Measurements from ENCODE around the gene KAT5.

- no peak for TF ChIP-seq CTCF (conservative IDR thresholded peaks at IDR 0.05; ENCODE audit: low read depth in 2 of 2)
- TF ChIP-seq, protein P1, sequence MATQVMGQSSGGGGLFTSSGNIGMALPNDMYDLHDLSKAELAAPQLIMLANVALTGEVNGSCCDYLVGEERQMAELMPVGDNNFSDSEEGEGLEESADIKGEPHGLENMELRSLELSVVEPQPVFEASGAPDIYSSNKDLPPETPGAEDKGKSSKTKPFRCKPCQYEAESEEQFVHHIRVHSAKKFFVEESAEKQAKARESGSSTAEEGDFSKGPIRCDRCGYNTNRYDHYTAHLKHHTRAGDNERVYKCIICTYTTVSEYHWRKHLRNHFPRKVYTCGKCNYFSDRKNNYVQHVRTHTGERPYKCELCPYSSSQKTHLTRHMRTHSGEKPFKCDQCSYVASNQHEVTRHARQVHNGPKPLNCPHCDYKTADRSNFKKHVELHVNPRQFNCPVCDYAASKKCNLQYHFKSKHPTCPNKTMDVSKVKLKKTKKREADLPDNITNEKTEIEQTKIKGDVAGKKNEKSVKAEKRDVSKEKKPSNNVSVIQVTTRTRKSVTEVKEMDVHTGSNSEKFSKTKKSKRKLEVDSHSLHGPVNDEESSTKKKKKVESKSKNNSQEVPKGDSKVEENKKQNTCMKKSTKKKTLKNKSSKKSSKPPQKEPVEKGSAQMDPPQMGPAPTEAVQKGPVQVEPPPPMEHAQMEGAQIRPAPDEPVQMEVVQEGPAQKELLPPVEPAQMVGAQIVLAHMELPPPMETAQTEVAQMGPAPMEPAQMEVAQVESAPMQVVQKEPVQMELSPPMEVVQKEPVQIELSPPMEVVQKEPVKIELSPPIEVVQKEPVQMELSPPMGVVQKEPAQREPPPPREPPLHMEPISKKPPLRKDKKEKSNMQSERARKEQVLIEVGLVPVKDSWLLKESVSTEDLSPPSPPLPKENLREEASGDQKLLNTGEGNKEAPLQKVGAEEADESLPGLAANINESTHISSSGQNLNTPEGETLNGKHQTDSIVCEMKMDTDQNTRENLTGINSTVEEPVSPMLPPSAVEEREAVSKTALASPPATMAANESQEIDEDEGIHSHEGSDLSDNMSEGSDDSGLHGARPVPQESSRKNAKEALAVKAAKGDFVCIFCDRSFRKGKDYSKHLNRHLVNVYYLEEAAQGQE (IDR thresholded peaks at IDR 0.05; ENCODE audit: unreplicated experiment): no peak
- TF ChIP-seq EZH2phosphoT487 (IDR thresholded peaks at IDR 0.05; ENCODE audit: unreplicated experiment): no peak
- TF ChIP-seq, protein P2, sequence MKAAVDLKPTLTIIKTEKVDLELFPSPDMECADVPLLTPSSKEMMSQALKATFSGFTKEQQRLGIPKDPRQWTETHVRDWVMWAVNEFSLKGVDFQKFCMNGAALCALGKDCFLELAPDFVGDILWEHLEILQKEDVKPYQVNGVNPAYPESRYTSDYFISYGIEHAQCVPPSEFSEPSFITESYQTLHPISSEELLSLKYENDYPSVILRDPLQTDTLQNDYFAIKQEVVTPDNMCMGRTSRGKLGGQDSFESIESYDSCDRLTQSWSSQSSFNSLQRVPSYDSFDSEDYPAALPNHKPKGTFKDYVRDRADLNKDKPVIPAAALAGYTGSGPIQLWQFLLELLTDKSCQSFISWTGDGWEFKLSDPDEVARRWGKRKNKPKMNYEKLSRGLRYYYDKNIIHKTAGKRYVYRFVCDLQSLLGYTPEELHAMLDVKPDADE (IDR thresholded peaks at IDR 0.05): no peak
- no peak for TF ChIP-seq CREB1 (CRISPR knock-in tag; IDR thresholded peaks at IDR 0.05; ENCODE audit: low read depth)
- no peak for TF ChIP-seq EZH2 (IDR thresholded peaks at IDR 0.05; ENCODE audit: low read depth, unreplicated experiment)
- TF ChIP-seq JUNB (IDR thresholded peaks at IDR 0.05; ENCODE audit: unreplicated experiment): no peak
- TF ChIP-seq POLR2AphosphoS5 (IDR thresholded peaks at IDR 0.05; ENCODE audit: low read depth): no peak
- TF ChIP-seq STAT1 (IDR thresholded peaks at IDR 0.05; ENCODE audit: unreplicated experiment): no peak
- TF ChIP-seq ZNF331 (CRISPR knock-in tag; IDR thresholded peaks at IDR 0.05; ENCODE audit: low read depth): no peak
- no peak for TF ChIP-seq NANOG (IDR thresholded peaks at IDR 0.05; ENCODE audit: borderline replicate concordance)
- TF ChIP-seq ZNF114 (CRISPR knock-in tag; IDR thresholded peaks at IDR 0.05): no peak
- TF ChIP-seq, protein P3, sequence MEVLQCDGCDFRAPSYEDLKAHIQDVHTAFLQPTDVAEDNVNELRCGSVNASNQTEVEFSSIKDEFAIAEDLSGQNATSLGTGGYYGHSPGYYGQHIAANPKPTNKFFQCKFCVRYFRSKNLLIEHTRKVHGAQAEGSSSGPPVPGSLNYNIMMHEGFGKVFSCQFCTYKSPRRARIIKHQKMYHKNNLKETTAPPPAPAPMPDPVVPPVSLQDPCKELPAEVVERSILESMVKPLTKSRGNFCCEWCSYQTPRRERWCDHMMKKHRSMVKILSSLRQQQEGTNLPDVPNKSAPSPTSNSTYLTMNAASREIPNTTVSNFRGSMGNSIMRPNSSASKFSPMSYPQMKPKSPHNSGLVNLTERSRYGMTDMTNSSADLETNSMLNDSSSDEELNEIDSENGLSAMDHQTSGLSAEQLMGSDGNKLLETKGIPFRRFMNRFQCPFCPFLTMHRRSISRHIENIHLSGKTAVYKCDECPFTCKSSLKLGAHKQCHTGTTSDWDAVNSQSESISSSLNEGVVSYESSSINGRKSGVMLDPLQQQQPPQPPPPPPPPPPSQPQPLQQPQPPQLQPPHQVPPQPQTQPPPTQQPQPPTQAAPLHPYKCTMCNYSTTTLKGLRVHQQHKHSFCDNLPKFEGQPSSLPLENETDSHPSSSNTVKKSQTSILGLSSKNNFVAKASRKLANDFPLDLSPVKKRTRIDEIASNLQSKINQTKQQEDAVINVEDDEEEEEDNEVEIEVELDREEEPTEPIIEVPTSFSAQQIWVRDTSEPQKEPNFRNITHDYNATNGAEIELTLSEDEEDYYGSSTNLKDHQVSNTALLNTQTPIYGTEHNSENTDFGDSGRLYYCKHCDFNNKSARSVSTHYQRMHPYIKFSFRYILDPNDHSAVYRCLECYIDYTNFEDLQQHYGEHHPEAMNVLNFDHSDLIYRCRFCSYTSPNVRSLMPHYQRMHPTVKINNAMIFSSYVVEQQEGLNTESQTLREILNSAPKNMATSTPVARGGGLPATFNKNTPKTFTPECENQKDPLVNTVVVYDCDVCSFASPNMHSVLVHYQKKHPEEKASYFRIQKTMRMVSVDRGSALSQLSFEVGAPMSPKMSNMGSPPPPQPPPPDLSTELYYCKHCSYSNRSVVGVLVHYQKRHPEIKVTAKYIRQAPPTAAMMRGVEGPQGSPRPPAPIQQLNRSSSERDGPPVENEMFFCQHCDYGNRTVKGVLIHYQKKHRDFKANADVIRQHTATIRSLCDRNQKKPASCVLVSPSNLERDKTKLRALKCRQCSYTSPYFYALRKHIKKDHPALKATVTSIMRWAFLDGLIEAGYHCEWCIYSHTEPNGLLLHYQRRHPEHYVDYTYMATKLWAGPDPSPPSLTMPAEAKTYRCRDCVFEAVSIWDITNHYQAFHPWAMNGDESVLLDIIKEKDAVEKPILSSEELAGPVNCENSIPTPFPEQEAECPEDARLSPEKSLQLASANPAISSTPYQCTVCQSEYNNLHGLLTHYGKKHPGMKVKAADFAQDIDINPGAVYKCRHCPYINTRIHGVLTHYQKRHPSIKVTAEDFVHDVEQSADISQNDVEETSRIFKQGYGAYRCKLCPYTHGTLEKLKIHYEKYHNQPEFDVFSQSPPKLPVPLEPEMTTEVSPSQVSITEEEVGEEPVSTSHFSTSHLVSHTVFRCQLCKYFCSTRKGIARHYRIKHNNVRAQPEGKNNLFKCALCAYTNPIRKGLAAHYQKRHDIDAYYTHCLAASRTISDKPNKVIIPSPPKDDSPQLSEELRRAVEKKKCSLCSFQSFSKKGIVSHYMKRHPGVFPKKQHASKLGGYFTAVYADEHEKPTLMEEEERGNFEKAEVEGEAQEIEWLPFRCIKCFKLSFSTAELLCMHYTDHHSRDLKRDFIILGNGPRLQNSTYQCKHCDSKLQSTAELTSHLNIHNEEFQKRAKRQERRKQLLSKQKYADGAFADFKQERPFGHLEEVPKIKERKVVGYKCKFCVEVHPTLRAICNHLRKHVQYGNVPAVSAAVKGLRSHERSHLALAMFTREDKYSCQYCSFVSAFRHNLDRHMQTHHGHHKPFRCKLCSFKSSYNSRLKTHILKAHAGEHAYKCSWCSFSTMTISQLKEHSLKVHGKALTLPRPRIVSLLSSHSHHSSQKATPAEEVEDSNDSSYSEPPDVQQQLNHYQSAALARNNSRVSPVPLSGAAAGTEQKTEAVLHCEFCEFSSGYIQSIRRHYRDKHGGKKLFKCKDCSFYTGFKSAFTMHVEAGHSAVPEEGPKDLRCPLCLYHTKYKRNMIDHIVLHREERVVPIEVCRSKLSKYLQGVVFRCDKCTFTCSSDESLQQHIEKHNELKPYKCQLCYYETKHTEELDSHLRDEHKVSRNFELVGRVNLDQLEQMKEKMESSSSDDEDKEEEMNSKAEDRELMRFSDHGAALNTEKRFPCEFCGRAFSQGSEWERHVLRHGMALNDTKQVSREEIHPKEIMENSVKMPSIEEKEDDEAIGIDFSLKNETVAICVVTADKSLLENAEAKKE (CRISPR knock-in tag; IDR thresholded peaks at IDR 0.05): no peak
These were observed 3.6 kb upstream of the KAT5 start for GRCh38 chr11:65708451-65708850.

Data from GM23338 (cell line).